Pancreas (tissue), 10 donors: ENCODE measurements around the gene UBAC1. TPM values are rescaled to one million over a fixed set of nuclear protein-coding genes. Genes with fewer than 3 reads are reported as not detected.

ENCODE experiments used
- ATAC-seq, 4 donors: fragments of 200-7000 bp; cut with Tn5 transposase; one replicate each; pipeline versions ENCODE4 v1.8.0 to v1.9.1; 2020; ENCODE audit warnings: mild to moderate bottlenecking in 4 of 4, moderate library complexity in 4 of 4
- DNase-seq, 6 donors: peaks; one replicate each; pipeline ENCODE4 v3.0.0-alpha.2; 2020
- FAIRE-seq: peaks from 2 replicates; lab custom pipeline; 2012; peaks lifted over from hg19 to GRCh38; lab: Jason Lieb, UNC
- H3K27ac ChIP-seq, 4 donors: fragments of 200-600 bp; sonication (generic); 1 replicate in 3 of 4; 2 replicates in 1 of 4; pipeline versions ENCODE4 v1.5.0 to v1.8.0; 2020
- H3K27me3 ChIP-seq, 4 donors: fragments of 200-600 bp; one replicate each; pipeline ENCODE4 v1.8.0; 2021
- H3K36me3 ChIP-seq, 3 donors: fragments of 200-600 bp; sonication (generic) in 1 of 3; one replicate each; pipeline versions ENCODE4 v1.5.0 to v1.8.0; 2020 to 2021
- H3K4me1 ChIP-seq, 3 donors: fragments of 200-600 bp; one replicate each; pipeline ENCODE4 v1.8.0; 2021
- H3K4me3 ChIP-seq, 4 donors: fragments of 200-600 bp; sonication (generic) in 2 of 4; one replicate each; pipeline versions ENCODE4 v1.5.0 to v1.8.0; 2020 to 2021
- H3K9me3 ChIP-seq, 4 donors: fragments of 200-600 bp; one replicate each; pipeline ENCODE4 v1.8.0; 2021
- WGBS, 2 donors: extraction: QIAGEN DNeasy Blood & Tissue Kit; methylation state at CpG; one replicate each; pipeline ENCODE4 v1.1.7; 2013; 5-methylcytosine and 5-hydroxymethylcytosine counted together
- intact Hi-C, 3 donors: fragments of 100-400 bp; cut with DNase I; formaldehyde crosslinking; loops; one replicate each; pipeline versions ENCODE4 v1.11.1 to v1.14.2; 2022
- polyA plus RNA-seq, 2 donors: library from polyadenylated mRNA; stranded (reverse); fragments of 200-250 nt; gene quantifications; one replicate each; pipeline ENCODE4 v1.2.3, GENCODE V29; 2013
- total RNA-seq, 6 donors: library from RNA; stranded (reverse); fragmentation: NEBNext Ultra II Directional in 4 of 6; extraction: Animal tissue kit (Norgen Biotek cat#: 25700) in 4 of 6; gene quantifications; one replicate each; pipeline versions ENCODE4 v1.2.1 to v1.2.4, GENCODE V29; 2021 to 2023
- TF ChIP-seq, protein P1 (sequence below), 4 donors: fragments of 200-600 bp; sonication (generic) in 3 of 4; IDR thresholded peaks; one replicate each; pipeline versions ENCODE4 v1.5.0 to v1.8.0; 2021; ENCODE audit warnings: antibody characterized with exemption in 4 of 4
- donor health status: healthy with polysubstance abuse.
- donor health status: DM: no; HTN: no; CAD: no; lungs with moderate emphysema.
- donor health status: DM: no; HTN: no; CAD: no.
- donor health status: control.
- donor health status: control.
- donor health status: Bipolar disorder and iron deficiency.
- donor health status: DM: yes; HTN: yes; CAD: no.
- donor health status: DM: no; HTN: no; CAD: no.
- donor health status: DM: no; HTN: no; CAD: no.
- donor health status: DM: yes; HTN: yes; CAD: no.

Gene UBAC1
- total and polyA plus RNA-seq, 8 donors: 9.8 to 33.7 (median 14.4) TPM

- H3K4me1 ChIP-seq: peaks cover 0 to 14% (median 9%) of the 10 kb centered on the region in 3 donors
- no peaks in the 10 kb centered on the region for H3K9me3 ChIP-seq
- intact Hi-C loops: no loop called here
- ATAC-seq (no peak), DNase-seq (no peak), FAIRE-seq (no peak)
- WGBS, 2 donors: 87 to 89% methylated on average over 9 of the region's 9 CpGs
- H3K4me3 ChIP-seq: no peak overlapping the region
- no peaks in the 10 kb centered on the region for H3K27me3 ChIP-seq
- H3K27ac ChIP-seq: no peak overlapping the region
- no peaks in the 10 kb centered on the region for H3K36me3 ChIP-seq
- TF ChIP-seq, protein P1, sequence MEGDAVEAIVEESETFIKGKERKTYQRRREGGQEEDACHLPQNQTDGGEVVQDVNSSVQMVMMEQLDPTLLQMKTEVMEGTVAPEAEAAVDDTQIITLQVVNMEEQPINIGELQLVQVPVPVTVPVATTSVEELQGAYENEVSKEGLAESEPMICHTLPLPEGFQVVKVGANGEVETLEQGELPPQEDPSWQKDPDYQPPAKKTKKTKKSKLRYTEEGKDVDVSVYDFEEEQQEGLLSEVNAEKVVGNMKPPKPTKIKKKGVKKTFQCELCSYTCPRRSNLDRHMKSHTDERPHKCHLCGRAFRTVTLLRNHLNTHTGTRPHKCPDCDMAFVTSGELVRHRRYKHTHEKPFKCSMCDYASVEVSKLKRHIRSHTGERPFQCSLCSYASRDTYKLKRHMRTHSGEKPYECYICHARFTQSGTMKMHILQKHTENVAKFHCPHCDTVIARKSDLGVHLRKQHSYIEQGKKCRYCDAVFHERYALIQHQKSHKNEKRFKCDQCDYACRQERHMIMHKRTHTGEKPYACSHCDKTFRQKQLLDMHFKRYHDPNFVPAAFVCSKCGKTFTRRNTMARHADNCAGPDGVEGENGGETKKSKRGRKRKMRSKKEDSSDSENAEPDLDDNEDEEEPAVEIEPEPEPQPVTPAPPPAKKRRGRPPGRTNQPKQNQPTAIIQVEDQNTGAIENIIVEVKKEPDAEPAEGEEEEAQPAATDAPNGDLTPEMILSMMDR (IDR thresholded peaks at IDR 0.05): no peak
Observed at GRCh38 chr9:135901031-135901758, 60.0 kb downstream of the UBAC1 start.

- 87 to 90% methylated on average over 11 of the region's 11 CpGs for WGBS, 2 donors
- Histone ChIP-seq H3K27ac (no peak overlapping the region), H3K4me1 (no peaks in the 10 kb centered on the region), H3K27me3 (no peaks in the 10 kb centered on the region), H3K4me3 (no peak overlapping the region), H3K9me3 (no peaks in the 10 kb centered on the region), H3K36me3 (no peaks in the 10 kb centered on the region)
- TF ChIP-seq, protein P1 (IDR thresholded peaks at IDR 0.05): no peak
- intact Hi-C loops: no loop called here
- DNase-seq (no peak), FAIRE-seq (no peak), ATAC-seq (no peak)
Observed at GRCh38 chr9:135898634-135899407, 62.4 kb downstream of the UBAC1 start.

GRCh38 chr9:135896626-135897025, 64.5 kb downstream of the UBAC1 start:
- no peak for FAIRE-seq
- ATAC-seq: no peak

GRCh38 chr9:135896205-135896604, 65.0 kb downstream of the UBAC1 start:
- intact Hi-C loops: no loop called here
- FAIRE-seq (no peak), DNase-seq (no peak), ATAC-seq (no peak)
- Histone ChIP-seq H3K27me3 (no peaks in the 10 kb centered on the region), H3K4me3 (no peak overlapping the region), H3K9me3 (no peaks in the 10 kb centered on the region), H3K27ac (no peak overlapping the region), H3K36me3 (no peaks in the 10 kb centered on the region), H3K4me1 (no peaks in the 10 kb centered on the region)
- TF ChIP-seq, protein P1 (IDR thresholded peaks at IDR 0.05): no peak
- 93 to 95% methylated on average over 3 of the region's 3 CpGs for WGBS, 2 donors

More at GRCh38 chr9:135896626-135897025, 64.5 kb downstream of the UBAC1 start:
- H3K27ac ChIP-seq: no peak overlapping the region
- no peaks in the 10 kb centered on the region for H3K36me3 ChIP-seq
- no peaks in the 10 kb centered on the region for H3K9me3 ChIP-seq
- no peak for DNase-seq
- intact Hi-C loops: no loop called here
- no peaks in the 10 kb centered on the region for H3K27me3 ChIP-seq
- TF ChIP-seq, protein P1 (IDR thresholded peaks at IDR 0.05): no peak
- H3K4me1 ChIP-seq: no peaks in the 10 kb centered on the region
- WGBS, 2 donors: 91 to 96% methylated on average over 2 of the region's 2 CpGs
- H3K4me3 ChIP-seq: no peak overlapping the region
